Measurements from ENCODE around the gene RRAD. TPM values are rescaled to one million over a fixed set of nuclear protein-coding genes. Genes with fewer than 3 reads are reported as not detected.
"Not testable (repeated sequence)": the region's sequence is repeated elsewhere in the genome, so short reads cannot be mapped to it uniquely, and the experiment has no call there.

The RRAD gene
- total RNA-seq, 1 donor from 2014 or later = 0.98 TPM

- DNase-seq (ENCODE audit: low spot score) = no peak
- no peak for ATAC-seq
These were observed 20.9 kb downstream of the RRAD start for GRCh38 chr16:66904428-66904845.

GRCh38 chr16:66903544-66904427, 21.5 kb downstream of the RRAD start:
- ATAC-seq (no peak), DNase-seq (ENCODE audit: low spot score) (no peak)

GRCh38 chr16:66902648-66903543, 22.4 kb downstream of the RRAD start:
- ATAC-seq = no peak
- no peak for DNase-seq (ENCODE audit: low spot score)

GRCh38 chr16:66901626-66902025, 23.7 kb downstream of the RRAD start:
- DNase-seq (ENCODE audit: low spot score) (no peak), ATAC-seq (no peak)

GRCh38 chr16:66900721-66901441, 24.5 kb downstream of the RRAD start:
- ATAC-seq (peak; percentile 3), DNase-seq (ENCODE audit: low spot score) (no peak)

GRCh38 chr16:66899945-66900710, 25.2 kb downstream of the RRAD start:
- peak; percentile 65 for DNase-seq (ENCODE audit: low spot score)
- peak; percentile 6 for ATAC-seq

GRCh38 chr16:66899310-66899944, 25.9 kb downstream of the RRAD start:
- peak; percentile 82 for DNase-seq (ENCODE audit: low spot score)
- peak; percentile 84 for ATAC-seq

GRCh38 chr16:66898933-66899309, 26.4 kb downstream of the RRAD start:
- ATAC-seq (no peak), DNase-seq (ENCODE audit: low spot score) (no peak)

- ATAC-seq = peak; percentile 25
- no peak for DNase-seq (ENCODE audit: low spot score)
These were observed 27.1 kb downstream of the RRAD start for GRCh38 chr16:66898207-66898606.

- not testable (repeated sequence) for DNase-seq (ENCODE audit: low spot score); ATAC-seq
These were observed 28.7 kb downstream of the RRAD start for GRCh38 chr16:66896682-66897081.

GRCh38 chr16:66895999-66896398, 29.3 kb downstream of the RRAD start:
- DNase-seq (ENCODE audit: low spot score) (no peak), ATAC-seq (no peak)

- ATAC-seq = no peak
- no peak for DNase-seq (ENCODE audit: low spot score)
These were observed 29.7 kb downstream of the RRAD start for GRCh38 chr16:66895689-66895979.

GRCh38 chr16:66894948-66895688, 30.2 kb downstream of the RRAD start:
- peak; percentile 71 for DNase-seq (ENCODE audit: low spot score)
- peak; percentile 78 for ATAC-seq

GRCh38 chr16:66894055-66894454, 31.3 kb downstream of the RRAD start:
- DNase-seq (ENCODE audit: low spot score) (no peak), ATAC-seq (no peak)

GRCh38 chr16:66891797-66892196, 33.5 kb downstream of the RRAD start:
- no peak for DNase-seq (ENCODE audit: low spot score)
- no peak for ATAC-seq

GRCh38 chr16:66891360-66891759, 34.0 kb downstream of the RRAD start:
- no peak for DNase-seq (ENCODE audit: low spot score)
- peak; percentile 54 for ATAC-seq

- DNase-seq (ENCODE audit: low spot score) = no peak
- peak; percentile 36 for ATAC-seq
These were observed 34.5 kb downstream of the RRAD start for GRCh38 chr16:66890799-66891198.

- no peak for ATAC-seq
- no peak for DNase-seq (ENCODE audit: low spot score)
These were observed 35.7 kb downstream of the RRAD start for GRCh38 chr16:66889622-66890021.

All from left lobe of liver (tissue), 2 donors.